Hypothalamus (tissue), 51 donors: ENCODE measurements around the gene ANKRD12.
A peak's percentile ranks its signal among the peaks of the same experiment; 100 is the strongest.

Experiments
- DNase-seq, 51 donors: peaks; one replicate each; lab custom pipeline; 2025; lab: John Stamatoyannopoulos, UW

Gene ANKRD12

DNA sequence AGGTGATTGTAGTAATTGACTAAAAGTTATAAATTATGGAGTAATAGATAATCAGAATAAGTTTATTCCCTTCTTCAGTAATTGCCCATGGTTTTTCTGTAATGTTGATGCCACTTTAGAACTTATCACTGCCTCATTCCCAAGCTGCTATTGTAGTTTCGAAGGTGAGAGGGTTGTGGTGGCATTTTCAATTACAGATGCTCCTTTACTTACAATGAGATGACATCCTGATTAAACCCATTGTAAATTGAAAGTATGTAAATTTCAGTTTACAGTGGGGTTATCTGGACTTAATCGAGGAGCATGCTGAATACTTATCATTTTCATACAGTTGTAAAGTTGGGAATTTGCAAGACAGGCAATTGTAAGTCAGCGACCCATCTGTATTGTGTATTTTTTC lies 31.2 kb upstream of the ANKRD12 start:
- DNase-seq = no peak

DNA sequence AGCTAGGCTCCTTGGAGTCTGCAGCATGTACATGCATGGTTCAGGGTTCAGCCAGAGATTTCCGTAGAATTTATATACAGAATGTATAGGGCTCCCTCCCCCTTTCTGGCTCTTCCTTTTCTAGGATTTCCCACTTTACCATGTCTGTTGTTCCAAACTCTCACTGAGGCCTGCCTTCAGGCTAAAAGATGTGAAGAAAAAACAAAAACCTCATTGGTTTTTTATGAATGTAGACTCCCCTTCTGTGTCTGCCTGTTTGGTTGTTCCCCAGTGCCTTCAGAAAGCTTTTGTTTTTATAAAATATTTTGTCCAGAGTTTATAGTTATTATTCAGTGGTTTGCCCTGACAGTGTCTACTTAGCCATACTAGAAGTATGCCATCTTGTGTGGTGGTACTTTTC lies 30.5 kb upstream of the ANKRD12 start:
- DNase-seq = no peak

DNA sequence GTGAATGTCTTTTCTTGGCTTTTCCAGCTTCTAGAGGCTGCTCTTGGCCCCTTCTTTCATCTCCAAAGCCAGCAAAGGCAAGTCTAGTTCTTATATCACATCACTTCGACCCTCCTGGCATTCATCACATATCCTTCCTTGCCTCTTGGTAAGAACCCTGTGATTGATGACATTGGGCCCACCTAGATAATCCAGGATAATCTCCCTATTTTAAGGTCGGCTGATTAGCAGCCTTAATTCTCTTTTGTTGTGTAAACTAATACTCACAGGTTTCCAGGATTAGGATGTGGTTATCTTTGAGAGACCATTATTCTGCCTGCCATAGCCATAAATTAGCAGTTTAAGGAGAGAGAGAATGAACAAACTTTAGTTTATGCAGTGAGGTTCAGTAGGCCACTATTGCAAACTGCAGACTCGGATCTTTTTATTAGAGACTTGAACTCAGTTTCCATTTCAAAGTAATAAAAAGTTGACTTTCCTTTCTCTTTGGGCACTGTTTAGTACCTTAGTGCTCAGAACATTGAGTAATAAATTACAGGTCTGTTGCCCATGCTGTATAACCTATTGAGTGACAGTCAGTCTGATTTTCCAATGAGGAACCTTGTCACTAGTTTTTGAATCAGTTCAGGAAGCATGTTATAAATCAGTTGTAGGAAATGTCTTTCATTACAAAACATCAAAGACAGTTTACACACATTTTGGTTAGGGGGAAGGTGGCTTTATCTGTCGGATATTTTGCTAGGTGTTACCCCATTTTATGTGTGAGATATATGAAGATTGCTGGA lies 29.6 kb upstream of the ANKRD12 start:
- no peak for DNase-seq

DNA sequence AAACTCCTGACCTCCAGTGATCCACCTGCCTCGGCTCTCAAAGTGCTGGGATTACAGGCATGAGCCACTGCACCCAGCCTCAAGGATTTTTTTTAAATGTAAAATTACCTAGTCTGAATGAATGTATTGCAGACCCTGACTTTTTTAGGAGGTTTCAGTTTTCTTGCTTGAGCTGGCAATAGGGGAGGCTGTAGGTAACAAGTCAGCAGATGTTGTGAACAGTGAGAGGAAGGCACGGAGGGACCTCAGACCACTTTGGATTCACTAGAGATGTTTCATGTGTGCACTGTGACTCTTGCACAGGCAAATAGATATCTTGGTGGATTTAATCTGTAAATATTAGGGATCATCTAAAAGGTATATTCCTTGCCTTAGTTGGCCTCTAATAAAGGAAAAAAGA lies 27.7 kb upstream of the ANKRD12 start:
- no peak for DNase-seq

DNA sequence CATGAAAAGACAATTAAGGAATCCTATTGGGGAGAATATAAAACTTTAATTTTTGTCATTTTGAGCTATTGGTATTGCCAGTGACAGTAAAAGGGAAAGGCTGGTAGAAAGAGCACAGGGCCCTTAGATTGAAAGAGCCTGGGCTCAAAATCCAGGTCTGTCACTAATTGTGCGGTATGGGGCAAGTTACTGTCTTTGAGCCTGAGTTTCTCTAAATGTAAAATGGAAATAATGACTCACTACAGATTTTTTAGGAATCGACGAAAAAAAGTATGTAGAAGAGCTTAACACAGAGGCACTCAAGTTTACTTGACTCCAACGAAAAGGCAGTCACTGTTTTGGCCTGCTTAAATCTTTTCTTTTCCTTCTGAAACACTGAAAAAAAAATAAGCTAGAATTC lies 27.1 kb upstream of the ANKRD12 start:
- DNase-seq = no peak

DNA sequence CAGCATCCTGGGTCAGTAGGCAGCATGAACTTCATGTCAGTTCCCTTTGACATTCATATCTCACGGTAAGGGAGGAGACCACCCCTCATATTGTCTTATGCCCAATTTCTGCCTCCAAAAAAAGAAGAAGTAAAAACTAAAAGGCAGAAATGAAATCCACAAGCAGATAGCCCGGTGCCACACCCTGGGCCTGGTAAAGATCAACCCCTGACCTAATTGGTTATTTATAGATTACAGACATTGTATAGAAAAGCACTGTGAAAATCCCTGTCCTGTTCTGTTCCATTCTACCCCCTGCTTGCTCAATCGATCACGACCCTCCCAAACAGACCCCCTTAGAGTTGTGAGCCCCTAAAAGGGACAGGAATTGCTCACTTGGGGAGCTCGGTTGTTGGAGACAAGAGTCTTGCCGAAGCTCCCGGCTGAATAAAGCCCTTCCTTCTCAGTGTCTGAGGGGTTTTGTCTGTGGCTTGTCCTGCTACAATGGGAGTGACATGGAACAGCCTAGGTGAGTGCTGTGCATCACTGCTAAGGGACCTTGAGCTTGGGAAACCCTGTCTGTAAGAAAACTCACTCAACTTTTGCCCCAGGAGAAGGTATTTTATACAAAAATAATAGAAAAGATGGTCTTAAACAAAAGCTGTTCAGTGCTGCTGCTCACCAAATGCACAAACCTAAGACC lies 23.0 kb upstream of the ANKRD12 start:
- no peak for DNase-seq

DNA sequence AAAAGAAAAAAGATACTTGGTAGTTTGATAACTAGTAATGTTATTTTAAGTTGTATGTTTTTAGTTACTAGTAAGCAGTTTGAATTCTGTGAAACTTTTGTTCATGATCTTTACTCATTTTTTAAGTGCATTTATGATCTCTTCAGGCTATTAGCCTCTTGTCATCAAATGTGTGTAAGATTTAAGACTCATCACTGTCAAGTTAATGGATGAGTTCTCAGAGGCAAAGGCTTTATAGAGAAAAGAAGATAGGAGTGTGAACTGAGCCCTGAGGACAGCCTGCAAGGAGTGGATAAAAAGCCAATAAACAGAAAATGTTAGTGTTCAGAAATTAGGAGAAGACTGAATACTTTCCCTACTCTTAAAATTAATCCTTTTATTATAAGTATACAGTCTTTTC lies 20.6 kb upstream of the ANKRD12 start:
- DNase-seq = no peak

DNA sequence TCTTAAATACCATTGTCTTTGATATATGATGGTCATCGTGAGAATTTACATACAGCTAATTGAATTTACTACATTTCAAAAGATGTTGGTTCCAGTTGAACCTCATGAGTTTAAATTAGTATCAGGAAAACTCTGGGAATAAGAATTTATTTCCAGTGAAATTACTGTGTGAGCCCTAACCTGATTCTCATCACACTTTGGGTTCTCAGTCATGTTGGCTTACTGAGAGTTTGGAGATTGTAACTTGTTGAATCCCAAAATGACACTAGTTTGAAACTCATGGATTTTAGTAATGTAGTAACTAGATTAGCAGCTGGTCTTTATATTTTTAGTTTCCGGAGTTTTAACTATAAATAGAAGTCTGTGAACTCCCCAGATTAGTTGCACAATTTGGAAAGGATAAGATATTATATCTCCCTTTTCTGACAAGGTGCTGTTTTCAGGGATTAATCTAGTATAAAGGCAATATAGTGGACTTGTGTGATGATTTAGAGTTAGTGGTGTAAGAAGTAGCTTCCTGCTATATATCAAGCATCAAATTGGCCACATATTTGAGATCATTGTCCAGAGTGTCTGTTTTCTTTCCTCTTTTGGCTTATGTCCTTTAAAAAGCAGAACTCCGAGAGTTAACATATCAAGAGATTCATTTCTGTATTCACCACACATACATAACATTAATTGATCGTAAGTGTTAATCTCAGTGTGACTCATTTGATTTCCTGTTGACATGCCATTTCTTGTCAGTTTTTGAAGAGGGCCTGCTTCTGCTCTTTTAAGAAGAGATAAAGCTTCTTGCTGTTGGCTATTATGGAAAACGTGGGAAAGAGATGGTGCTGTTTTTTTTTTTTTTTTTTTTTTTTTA lies 18.4 kb upstream of the ANKRD12 start:
- DNase-seq = no peak

DNA sequence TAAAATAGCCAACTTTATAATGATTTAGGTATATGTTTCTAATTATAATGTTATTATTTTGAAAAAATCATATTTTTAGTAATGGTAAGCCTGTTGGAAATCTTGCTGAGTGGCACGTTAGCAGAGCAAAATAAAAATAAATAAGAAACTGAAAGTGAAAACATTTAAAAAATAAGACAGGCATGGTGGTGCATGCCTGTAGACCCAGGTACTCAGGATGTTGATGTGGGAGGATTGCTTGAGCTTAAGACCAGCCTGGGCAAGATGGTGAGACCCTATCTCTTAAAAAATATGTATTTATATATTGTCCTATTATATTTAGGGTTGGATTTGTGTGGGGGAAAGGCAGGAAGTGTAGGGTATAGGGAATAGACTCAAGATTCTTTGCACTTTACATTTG lies 15.8 kb upstream of the ANKRD12 start:
- DNase-seq = no peak

DNA sequence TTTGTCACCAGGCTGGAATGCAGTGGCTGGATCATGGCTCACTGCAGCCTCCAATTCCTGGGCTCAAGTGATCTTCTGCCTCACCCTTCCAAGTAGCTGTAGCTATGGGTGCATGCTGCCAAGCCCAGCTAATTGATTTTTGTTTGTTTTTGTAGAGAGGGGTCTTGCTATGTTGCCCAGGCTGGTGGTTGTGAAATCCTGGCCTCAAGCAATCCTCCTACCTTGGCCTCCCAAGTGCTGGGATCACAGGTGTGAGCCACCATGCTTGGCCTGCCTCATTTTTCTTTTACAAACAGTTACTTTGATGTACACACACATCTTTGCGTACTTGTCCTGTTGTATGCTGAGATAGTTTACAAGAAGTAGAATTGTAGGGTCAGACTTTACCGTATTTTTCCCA lies 13.1 kb upstream of the ANKRD12 start:
- no peak for DNase-seq

DNA sequence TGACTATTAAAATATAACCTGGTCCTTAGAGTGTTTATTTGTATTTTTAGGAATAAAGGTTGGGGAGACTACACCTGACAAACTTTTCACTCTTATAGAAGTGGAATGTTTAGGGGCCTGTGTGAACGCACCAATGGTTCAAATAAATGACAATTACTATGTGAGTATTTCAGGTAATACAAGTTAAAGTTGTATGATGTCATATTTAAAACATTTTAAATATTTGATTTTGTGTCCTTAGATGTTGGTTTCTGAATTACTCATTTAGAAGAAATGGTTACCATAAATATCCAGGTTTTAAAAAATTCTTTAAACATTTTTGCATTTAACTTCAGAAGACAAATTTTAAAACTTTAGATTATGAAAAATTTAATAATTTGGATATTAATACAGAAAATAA lies 11.8 kb upstream of the ANKRD12 start:
- DNase-seq = no peak

DNA sequence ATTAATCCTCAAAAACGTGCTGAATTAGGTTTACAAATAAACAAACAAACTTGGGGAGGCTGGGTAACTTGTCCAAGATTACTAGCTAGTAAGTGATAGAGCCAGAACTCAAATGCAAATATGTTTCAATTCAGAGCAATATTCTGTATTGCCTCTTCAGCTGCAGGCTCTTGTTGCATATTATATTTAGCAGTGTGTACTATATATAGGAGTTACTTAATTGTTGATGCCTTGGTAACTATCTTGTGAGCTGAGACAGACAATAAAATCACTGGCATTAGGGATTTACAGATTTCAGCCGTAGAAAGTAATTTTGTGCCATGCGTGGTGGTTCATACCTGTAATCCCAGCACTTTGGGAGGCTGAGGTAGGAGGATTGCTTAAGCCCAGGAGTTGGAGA lies 10.2 kb upstream of the ANKRD12 start:
- no peak for DNase-seq

DNA sequence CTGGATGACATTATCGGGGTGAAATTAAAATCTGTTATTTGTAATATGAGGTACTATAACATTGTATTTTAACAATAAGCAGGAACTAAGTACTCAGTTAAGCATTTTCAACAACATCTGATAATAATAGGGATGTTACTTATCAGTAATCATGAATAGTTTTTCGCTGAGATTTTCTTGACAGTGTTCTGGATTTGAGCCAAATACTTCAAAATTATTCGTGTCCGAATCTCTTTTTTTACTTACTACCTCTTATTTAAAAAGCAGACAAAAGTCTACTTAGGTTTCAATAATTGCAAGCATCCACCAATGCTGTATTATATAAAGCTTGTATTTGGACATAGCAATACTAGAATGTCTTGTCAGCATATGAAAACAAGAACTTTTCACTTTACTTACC lies 6.4 kb upstream of the ANKRD12 start:
- no peak for DNase-seq

DNA sequence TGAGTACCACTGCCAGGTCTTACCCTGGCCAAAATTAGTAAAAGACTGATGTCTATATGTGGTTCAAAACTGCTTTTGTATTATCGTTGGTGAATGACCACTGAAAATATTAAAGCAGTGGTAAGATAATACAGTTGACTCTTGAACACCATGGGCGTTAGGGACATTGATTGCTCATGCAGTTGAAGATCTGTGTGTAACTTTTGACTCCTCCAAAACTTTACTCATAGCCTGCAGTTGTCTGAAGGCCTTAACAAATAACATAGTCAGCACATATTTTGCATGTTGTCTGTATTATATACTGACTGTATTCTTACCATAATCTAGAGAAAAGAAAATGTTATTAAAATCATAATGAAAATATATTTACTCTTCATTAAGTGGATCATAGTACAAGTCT lies 5.8 kb upstream of the ANKRD12 start:
- DNase-seq = no peak

DNA sequence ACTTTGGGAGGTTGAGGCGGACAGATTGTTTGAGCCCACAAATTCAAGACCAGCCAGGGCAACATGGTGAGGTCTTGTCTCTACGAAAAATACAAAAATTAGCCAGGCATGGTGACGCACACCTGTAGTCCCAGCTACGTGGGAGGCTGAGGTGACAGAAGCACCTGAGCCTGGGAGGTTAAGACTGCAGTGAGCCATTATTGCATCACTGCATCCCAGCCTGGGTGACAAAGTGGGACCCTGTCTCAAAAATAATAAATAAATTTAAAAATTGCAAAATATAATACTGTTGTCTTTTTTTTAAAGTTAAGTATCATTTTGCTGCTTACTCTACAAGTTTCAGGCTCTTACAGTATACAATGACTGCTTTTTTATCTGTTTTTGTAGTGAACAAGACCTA lies 4.0 kb upstream of the ANKRD12 start:
- no peak for DNase-seq

DNA sequence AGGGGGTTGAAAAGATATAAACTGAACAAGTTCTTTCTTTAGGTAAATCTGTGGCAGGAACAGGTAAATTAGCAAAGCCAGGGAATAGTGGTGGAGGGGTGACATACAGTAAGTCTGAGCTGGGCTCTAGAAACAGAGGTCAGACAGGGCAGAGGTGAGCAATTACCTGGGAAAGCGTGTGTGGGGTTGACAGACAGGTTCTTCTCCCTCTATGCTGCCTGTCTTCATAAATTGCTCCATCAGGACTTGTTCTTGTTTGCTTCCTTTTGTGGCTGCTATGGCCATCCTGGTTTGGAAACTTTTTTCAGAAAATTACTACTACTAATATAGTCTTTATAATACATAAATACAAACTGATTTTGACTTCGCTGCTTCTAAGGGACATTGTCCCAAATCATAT lies 3.4 kb upstream of the ANKRD12 start:
- DNase-seq = no peak

DNA sequence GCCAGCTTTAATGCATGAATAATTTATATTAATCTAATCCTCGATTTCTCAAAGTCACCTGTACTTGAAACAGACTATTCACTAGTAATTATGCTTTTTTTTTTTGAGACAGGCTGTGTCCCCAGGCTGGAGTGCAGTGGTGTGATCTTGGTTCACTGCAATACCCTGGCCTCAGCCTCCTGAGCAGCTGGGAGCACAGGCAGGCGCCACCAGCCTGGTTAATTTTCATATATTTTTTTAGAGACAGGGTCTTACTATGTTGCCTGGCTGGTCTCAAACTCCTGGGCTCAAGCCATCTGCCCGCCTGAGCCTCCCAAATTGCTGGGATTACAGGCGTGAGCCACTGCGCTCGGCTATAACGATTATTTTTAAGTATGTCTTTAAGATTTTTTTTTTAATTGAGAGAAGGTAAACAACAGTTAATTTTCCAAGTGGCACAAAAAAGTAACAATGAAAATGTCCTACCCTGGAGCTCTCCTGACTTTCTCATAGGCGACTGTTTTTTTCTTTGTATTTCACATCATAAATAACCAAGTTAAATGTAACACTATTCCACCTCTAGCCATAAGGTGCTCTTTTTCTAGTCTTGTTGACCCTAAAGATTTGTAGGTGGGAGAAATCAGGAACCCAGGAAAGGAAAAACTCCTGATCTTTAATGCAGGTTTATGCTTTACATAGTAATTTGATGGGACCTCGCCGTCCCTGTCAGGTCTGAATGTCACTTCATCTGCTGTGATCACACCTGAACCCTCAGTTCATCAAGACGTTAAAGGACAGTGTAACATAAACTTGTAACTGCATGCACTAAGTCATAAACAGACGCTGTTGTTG lies 1.3 kb upstream of the ANKRD12 start:
- no peak for DNase-seq

DNA sequence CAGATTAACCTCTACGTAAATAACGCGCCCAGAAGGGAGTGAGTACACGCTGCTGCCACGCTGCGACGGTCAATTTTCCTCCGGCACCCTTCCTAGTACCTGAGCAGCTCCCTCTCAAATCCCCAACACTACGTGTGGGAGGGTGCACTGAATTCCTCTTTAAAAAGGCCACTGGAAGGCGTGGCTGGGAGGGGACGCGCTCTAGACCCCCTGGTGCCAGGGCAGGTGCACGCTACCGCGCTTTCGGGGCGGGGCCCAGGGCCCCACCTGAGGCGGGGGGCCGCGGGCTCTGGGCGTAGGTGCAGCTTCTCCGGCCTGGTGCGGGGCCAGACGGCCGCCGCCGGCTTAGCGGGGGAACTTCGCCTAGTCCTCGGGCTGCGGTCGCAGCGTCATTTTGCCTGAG lies 668 bp upstream of the ANKRD12 start:
- DNase-seq = peak in 5 of 51 donors; percentile 20 to 67 (median 60)

DNA sequence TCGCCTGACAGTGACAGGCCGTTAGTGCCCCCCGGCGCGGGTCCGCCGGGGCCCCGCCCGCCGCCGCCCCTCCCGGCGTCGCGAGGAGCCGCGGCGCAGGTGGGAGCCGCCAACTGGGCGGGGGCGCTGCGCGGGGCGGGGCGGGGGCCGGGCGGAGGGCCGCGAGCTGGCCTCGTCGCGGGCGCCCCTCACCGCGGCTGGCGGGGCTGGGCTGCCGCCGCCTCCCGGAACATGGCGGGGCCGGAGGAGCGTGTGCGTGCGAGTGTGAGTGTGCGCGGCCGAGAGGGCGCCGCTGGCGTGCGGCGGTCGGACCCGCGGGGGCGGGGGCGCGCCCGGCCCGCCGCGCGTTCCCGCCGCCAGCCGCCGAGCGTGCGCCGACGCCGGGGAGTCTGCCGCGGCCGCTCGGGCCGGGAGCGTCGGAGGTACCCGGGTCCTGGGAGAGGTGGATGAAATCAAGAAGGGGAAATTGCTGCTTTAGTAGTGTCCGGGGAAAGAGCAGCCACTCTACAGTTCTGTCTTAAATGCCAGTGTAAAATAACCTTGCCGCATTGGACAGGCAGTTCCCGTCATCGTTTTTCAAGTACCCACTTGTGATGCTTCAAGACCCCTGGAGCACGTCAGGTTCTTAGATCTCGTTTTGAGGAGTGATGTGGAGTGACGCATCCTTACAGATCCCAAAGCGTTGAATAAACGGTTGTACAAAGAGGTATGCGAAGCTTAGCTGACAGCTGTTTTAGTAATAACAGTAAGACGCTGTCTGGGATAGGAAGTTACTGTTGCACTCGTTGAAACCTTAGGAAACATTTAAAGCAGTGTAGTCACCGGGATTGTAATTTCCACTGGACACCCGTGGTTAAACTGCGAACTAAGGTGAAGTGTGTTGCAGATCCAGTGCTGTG lies 836 bp downstream of the ANKRD12 start:
- DNase-seq = peak in 41 of 51 donors; percentile 5 to 88 (median 56)
